Esophagus muscularis mucosa (tissue), 4 donors: ENCODE measurements around the gene WDR77. TPM values are rescaled to one million over a fixed set of nuclear protein-coding genes. Genes with fewer than 3 reads are reported as not detected.

Experiments
- DNase-seq: peaks from one replicate; pipeline ENCODE4 v3.0.0-alpha.2; 2017; ENCODE audit errors: extremely low spot score
- H3K27ac ChIP-seq, 4 donors: fragments of 200-600 bp; sonication (generic); replicated peaks in 1 of 4; 1 replicate in 3 of 4; 2 replicates in 1 of 4; pipeline ENCODE4 v1.5.1; 2016 to 2019; ENCODE audit warnings: mild to moderate bottlenecking in 1 of 4
- H3K27me3 ChIP-seq, 4 donors: fragments of 200-600 bp; sonication (generic); one replicate each; pipeline versions ENCODE4 v1.5.1 to v1.6.0; 2016 to 2019
- H3K36me3 ChIP-seq, 4 donors: fragments of 200-600 bp; sonication (generic); one replicate each; pipeline ENCODE4 v1.5.1; 2016 to 2019
- H3K4me1 ChIP-seq, 4 donors: fragments of 200-600 bp; sonication (generic); one replicate each; pipeline ENCODE4 v1.5.1; 2016 to 2019
- H3K4me3 ChIP-seq, 4 donors: fragments of 200-600 bp; sonication (generic); 1 replicate in 2 of 4; 2 replicates in 2 of 4; pipeline ENCODE4 v1.5.1; 2016 to 2019; ENCODE audit warnings: mild to moderate bottlenecking in 4 of 4, moderate library complexity in 1 of 4
- H3K9me3 ChIP-seq, 4 donors: fragments of 200-600 bp; sonication (generic); 1 replicate in 3 of 4; 2 replicates in 1 of 4; pipeline ENCODE4 v1.5.1; 2016 to 2019
- CTCF ChIP-seq, 3 experiments: fragments of 200-600 bp in 2 of 3; fragments of 450-650 bp in 1 of 3; sonication (generic) in 2 of 3; IDR thresholded peaks; one replicate each; pipeline ENCODE4 v1.5.1; 2017 to 2019; ENCODE audit warnings: antibody characterized with exemption in 3 of 3, mild to moderate bottlenecking in 2 of 3, moderate library complexity in 1 of 3
- EP300 ChIP-seq: sonication (generic); formaldehyde crosslinking; IDR thresholded peaks from one replicate; pipeline ENCODE4 v1.6.1; 2017; ENCODE audit warnings: antibody characterized with exemption
- POLR2A ChIP-seq: fragments of 450-650 bp; IDR thresholded peaks from one replicate; pipeline ENCODE4 v1.6.1; 2017; ENCODE audit warnings: antibody characterized with exemption, moderate library complexity, mild to moderate bottlenecking, low read depth
- POLR2AphosphoS5 ChIP-seq, 2 donors: sonication (generic); formaldehyde crosslinking; IDR thresholded peaks; one replicate each; pipeline ENCODE4 v1.6.1; 2017; ENCODE audit warnings: antibody characterized with exemption in 2 of 2
- WGBS: methylation state at CpG from one replicate; pipeline ENCODE4 v1.1.5; 2018; 5-methylcytosine and 5-hydroxymethylcytosine counted together
- intact Hi-C: fragments of 100-400 bp; cut with DNase I; formaldehyde crosslinking; loops from one replicate; pipeline ENCODE4 v1.15.1; 2023
- total RNA-seq, 4 donors: library from RNA; depleted of rRNA; stranded (reverse); fragments of >200 nt; gene quantifications; one replicate each; pipeline versions ENCODE4 v1.1.0 to v1.2.1, GENCODE V29; 2016

Gene WDR77
- total RNA-seq, 4 donors from 2014 or later, result 20.8 to 27.6 (median 25.7) TPM

GRCh38 chr1:111406321-111406768 lies 42.7 kb downstream of the WDR77 start:
- H3K4me1 ChIP-seq, result peaks cover 0 to 5% (median 2%) of the 10 kb centered on the region in 4 donors
- DNase-seq, result peak; percentile 50
- 0% methylated on average over 2 of the region's 2 CpGs for WGBS
- no peak overlapping the region for H3K27ac ChIP-seq
- peaks cover 0 to 17% (median 0%) of the 10 kb centered on the region in 4 donors for H3K27me3 ChIP-seq
- H3K9me3 ChIP-seq, result no peaks in the 10 kb centered on the region
- intact Hi-C loops, result no loop called here
- TF ChIP-seq POLR2A (no peak), POLR2AphosphoS5 (IDR thresholded peaks at IDR 0.05) (peak in 1 of 2 donors; percentile 48), EP300 (no peak)
- H3K36me3 ChIP-seq, result no peaks in the 10 kb centered on the region
- H3K4me3 ChIP-seq, result no peak overlapping the region

DNA sequence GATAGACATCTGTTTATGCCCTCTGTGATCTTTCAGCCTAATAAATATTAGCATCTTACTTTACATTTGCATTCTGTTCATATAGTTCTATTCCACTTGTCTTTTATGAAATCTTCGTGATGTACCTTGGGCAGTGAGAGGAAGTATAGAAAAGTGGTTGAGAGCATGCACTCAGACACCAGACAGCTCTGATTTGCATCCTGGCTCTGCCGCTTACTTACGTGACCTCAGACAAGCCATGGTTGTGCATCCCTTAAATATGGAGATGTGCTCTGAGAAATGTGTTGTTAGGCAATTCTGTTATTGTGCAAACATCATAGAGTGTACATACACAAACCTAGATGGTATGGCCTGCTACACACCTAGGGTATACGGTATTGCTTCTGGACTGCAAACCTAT lies 44.5 kb downstream of the WDR77 start:
- Histone ChIP-seq H3K27me3 (peaks cover 0 to 26% (median 0%) of the 10 kb centered on the region in 4 donors), H3K4me1 (peaks cover 0 to 8% (median 2%) of the 10 kb centered on the region in 4 donors), H3K36me3 (no peaks in the 10 kb centered on the region), H3K9me3 (no peaks in the 10 kb centered on the region), H3K4me3 (no peak overlapping the region), H3K27ac (no peak overlapping the region)
- WGBS, result 83% methylated on average over 4 of the region's 4 CpGs
- TF ChIP-seq POLR2AphosphoS5 (IDR thresholded peaks at IDR 0.05), result no peak
- no peak for TF ChIP-seq CTCF (IDR thresholded peaks at IDR 0.05)
- no peak for TF ChIP-seq EP300
- no peak for TF ChIP-seq POLR2A
- intact Hi-C loops, result no loop called here
- DNase-seq, result peak; percentile 31

DNA sequence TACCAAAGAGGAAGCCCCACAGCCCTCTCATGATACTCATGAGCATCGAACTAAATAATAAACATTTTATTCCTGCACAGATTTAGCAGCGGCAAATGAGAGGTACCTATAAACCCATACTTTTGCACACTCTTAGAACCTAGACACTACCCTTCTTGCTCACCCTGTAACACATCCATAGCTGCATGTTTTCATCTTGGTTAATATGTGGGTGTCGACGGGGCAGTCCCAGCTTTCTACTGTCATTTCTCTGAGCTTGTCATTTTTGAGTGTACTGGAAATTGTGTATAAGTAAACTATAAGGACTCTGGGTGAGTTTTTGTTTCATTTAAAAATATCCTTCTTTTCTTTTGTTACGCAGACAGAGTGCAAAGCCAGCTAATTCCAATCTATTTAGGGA lies 47.0 kb downstream of the WDR77 start:
- H3K36me3 ChIP-seq, result no peaks in the 10 kb centered on the region
- H3K4me3 ChIP-seq, result no peak overlapping the region
- 76% methylated on average over 5 of the region's 5 CpGs for WGBS
- peak; percentile 47 for DNase-seq
- H3K27me3 ChIP-seq, result peaks cover 0 to 26% (median 0%) of the 10 kb centered on the region in 4 donors
- intact Hi-C loops, result no loop called here
- H3K27ac ChIP-seq, result no peak overlapping the region
- peaks cover 0 to 8% (median 2%) of the 10 kb centered on the region in 4 donors for H3K4me1 ChIP-seq
- TF ChIP-seq EP300 (no peak), POLR2AphosphoS5 (IDR thresholded peaks at IDR 0.05) (no peak), POLR2A (no peak), CTCF (IDR thresholded peaks at IDR 0.05) (no peak)
- H3K9me3 ChIP-seq, result no peaks in the 10 kb centered on the region

GRCh38 chr1:111399792-111400610 lies 49.1 kb downstream of the WDR77 start:
- peaks cover 0 to 26% (median 0%) of the 10 kb centered on the region in 4 donors for H3K27me3 ChIP-seq
- H3K27ac ChIP-seq, result no peak overlapping the region
- no peaks in the 10 kb centered on the region for H3K36me3 ChIP-seq
- intact Hi-C loops, result no loop called here
- H3K4me3 ChIP-seq, result no peak overlapping the region
- DNase-seq, result no peak
- no peak for TF ChIP-seq POLR2AphosphoS5 (IDR thresholded peaks at IDR 0.05)
- TF ChIP-seq EP300, result no peak
- TF ChIP-seq POLR2A, result no peak
- peak; percentile 68 to 76 (median 71) for TF ChIP-seq CTCF (IDR thresholded peaks at IDR 0.05)
- peaks cover 0 to 3% (median 0%) of the 10 kb centered on the region in 4 donors for H3K4me1 ChIP-seq
- WGBS, result 23% methylated on average over 9 of the region's 9 CpGs
- no peaks in the 10 kb centered on the region for H3K9me3 ChIP-seq

GRCh38 chr1:111392460-111392945 lies 56.6 kb downstream of the WDR77 start:
- Histone ChIP-seq H3K36me3 (no peaks in the 10 kb centered on the region), H3K4me1 (no peaks in the 10 kb centered on the region), H3K27me3 (peaks cover 0 to 7% (median 0%) of the 10 kb centered on the region in 4 donors), H3K4me3 (no peak overlapping the region), H3K27ac (no peak overlapping the region), H3K9me3 (no peaks in the 10 kb centered on the region)
- DNase-seq, result no peak
- intact Hi-C loops, result no loop called here
- no peak for TF ChIP-seq POLR2AphosphoS5 (IDR thresholded peaks at IDR 0.05)
- TF ChIP-seq POLR2A, result no peak
- TF ChIP-seq EP300, result no peak
- no peak for TF ChIP-seq CTCF (IDR thresholded peaks at IDR 0.05)
- WGBS, result 79% methylated on average over 1 of the region's 1 CpG
